A549 (cell line): Measurements from ENCODE around the gene GFPT1.

Experiments
- EP300 ChIP-seq, 2 experiments: fragments of >200 bp; sonication (Bioruptor Twin); formaldehyde crosslinking; IDR thresholded peaks; 2 replicates in 1 of 2; 3 replicates in 1 of 2; pipeline ENCODE4 v1.6.1; 2016 to 2017
- ESRRA ChIP-seq: fragments of 150-350 bp; IDR thresholded peaks from 2 replicates; pipeline ENCODE4 v1.6.1; 2014; ENCODE audit warnings: mild to moderate bottlenecking, low read length, borderline replicate concordance
- HDAC2 ChIP-seq: fragments of 200-600 bp; sonication (generic); IDR thresholded peaks from 2 replicates; pipeline ENCODE4 v1.6.1; 2016
- JUN ChIP-seq, 2 experiments: fragments of >200 bp; sonication (Bioruptor Twin); formaldehyde crosslinking; IDR thresholded peaks; 2 replicates in 1 of 2; 3 replicates in 1 of 2; pipeline ENCODE4 v1.6.1; 2016 to 2017
- JUNB ChIP-seq: fragments of >200 bp; sonication (Bioruptor Twin); formaldehyde crosslinking; IDR thresholded peaks from 2 replicates; pipeline ENCODE4 v1.6.1; 2016
- MAZ ChIP-seq: fragments of 150-350 bp; IDR thresholded peaks from 2 replicates; pipeline ENCODE4 v1.6.1; 2014; ENCODE audit warnings: antibody characterized with exemption, low read depth, low read length, borderline replicate concordance
- MYC ChIP-seq: IDR thresholded peaks from 2 replicates; pipeline ENCODE4 v1.6.1; 2012; ENCODE audit warnings: mild to moderate bottlenecking, inconsistent platforms, low read length, improper control_type of control experiment, borderline replicate concordance
- POLR2A ChIP-seq: IDR thresholded peaks from 2 replicates; pipeline ENCODE4 v1.6.1; 2012; ENCODE audit warnings: mild to moderate bottlenecking, low read length
- TF ChIP-seq, protein P1 (sequence below): IDR thresholded peaks from 2 replicates; pipeline ENCODE4 v1.6.1; 2012
- TF ChIP-seq, protein P2 (sequence below): fragments of >200 bp; sonication (Bioruptor Twin); formaldehyde crosslinking; IDR thresholded peaks from 3 replicates; pipeline ENCODE4 v1.5.1; 2016
- TF ChIP-seq, protein P3 (sequence below): fragments of 450-650 bp; IDR thresholded peaks from 2 replicates; pipeline ENCODE4 v1.6.1; 2014; ENCODE audit warnings: antibody characterized with exemption
- TF ChIP-seq, protein P4 (sequence below): fragments of 250-450 bp; sonication (Bioruptor Pico); IDR thresholded peaks from 2 replicates; pipeline ENCODE4 v1.5.0; 2020; ENCODE audit warnings: low read depth, mild to moderate bottlenecking, moderate library complexity

DNA sequence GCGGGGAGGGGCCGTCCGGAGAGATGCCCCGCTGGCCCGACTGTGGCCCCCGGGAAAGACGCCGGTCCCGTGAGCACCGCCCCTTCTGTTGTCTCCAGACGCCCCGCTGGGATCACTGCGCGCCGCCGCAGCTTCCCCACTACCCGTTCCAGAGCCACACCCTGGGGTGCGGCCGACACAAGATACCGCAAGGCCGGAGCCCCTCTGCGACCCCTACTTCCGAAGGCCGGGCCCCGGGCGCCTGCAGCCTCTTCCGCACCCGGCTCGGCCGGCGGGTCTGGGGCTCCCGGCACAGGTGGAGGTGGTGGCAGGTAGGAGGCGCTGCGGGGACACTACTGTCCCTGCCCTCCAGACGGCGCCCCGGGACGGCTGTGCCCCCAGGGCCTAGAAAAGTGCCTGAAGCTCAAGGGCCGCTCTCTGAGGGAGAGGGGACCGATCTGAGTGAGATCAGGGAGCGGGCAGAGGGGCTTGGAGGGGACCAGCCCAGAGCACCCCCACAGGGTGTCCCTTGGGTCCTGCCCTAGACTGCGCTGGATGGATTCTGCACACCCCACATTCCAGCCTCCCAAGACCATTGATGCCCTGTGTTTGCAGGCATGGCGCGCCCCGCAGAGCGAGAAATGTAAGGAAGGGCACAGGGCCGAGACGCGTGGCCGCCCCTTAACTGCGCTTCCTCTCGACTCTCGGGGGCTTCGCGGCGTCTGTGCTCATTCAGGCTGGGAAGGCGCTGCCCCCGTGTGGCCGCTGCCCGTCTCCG is 80.0 kb downstream of the GFPT1 start:
- TF ChIP-seq EP300 (IDR thresholded peaks at IDR 0.05) = no peak
- TF ChIP-seq, protein P1, sequence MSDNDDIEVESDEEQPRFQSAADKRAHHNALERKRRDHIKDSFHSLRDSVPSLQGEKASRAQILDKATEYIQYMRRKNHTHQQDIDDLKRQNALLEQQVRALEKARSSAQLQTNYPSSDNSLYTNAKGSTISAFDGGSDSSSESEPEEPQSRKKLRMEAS = peak; percentile 88
- TF ChIP-seq, protein P2, sequence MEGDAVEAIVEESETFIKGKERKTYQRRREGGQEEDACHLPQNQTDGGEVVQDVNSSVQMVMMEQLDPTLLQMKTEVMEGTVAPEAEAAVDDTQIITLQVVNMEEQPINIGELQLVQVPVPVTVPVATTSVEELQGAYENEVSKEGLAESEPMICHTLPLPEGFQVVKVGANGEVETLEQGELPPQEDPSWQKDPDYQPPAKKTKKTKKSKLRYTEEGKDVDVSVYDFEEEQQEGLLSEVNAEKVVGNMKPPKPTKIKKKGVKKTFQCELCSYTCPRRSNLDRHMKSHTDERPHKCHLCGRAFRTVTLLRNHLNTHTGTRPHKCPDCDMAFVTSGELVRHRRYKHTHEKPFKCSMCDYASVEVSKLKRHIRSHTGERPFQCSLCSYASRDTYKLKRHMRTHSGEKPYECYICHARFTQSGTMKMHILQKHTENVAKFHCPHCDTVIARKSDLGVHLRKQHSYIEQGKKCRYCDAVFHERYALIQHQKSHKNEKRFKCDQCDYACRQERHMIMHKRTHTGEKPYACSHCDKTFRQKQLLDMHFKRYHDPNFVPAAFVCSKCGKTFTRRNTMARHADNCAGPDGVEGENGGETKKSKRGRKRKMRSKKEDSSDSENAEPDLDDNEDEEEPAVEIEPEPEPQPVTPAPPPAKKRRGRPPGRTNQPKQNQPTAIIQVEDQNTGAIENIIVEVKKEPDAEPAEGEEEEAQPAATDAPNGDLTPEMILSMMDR = peak; percentile 92
- peak; percentile 14 to 82; a peak in 4 of 5 replicates for TF ChIP-seq JUN (IDR thresholded peaks at IDR 0.05)
- TF ChIP-seq POLR2A = peak; percentile 19; the same call in 1 of the 2 replicates
- TF ChIP-seq, protein P3, sequence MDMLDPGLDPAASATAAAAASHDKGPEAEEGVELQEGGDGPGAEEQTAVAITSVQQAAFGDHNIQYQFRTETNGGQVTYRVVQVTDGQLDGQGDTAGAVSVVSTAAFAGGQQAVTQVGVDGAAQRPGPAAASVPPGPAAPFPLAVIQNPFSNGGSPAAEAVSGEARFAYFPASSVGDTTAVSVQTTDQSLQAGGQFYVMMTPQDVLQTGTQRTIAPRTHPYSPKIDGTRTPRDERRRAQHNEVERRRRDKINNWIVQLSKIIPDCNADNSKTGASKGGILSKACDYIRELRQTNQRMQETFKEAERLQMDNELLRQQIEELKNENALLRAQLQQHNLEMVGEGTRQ = no peak
- TF ChIP-seq JUNB = no peak
- no peak for TF ChIP-seq ESRRA
- TF ChIP-seq, protein P4, sequence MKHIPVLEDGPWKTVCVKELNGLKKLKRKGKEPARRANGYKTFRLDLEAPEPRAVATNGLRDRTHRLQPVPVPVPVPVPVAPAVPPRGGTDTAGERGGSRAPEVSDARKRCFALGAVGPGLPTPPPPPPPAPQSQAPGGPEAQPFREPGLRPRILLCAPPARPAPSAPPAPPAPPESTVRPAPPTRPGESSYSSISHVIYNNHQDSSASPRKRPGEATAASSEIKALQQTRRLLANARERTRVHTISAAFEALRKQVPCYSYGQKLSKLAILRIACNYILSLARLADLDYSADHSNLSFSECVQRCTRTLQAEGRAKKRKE (CRISPR knock-in tag) = no peak
- TF ChIP-seq HDAC2 = peak; percentile 44; the same call in 1 of the 2 replicates
- no peak for TF ChIP-seq MAZ
- TF ChIP-seq MYC = no peak
